ENCODE results near the gene TULP4.

- TF ChIP-seq CTCF (conservative IDR thresholded peaks at IDR 0.05 in 1 of 2, IDR thresholded peaks at IDR 0.05 in 1 of 2; ENCODE audit: low read depth in 1 of 2, low read length in 2 of 2) (no peak), EZH2 (IDR thresholded peaks at IDR 0.05; ENCODE audit: low read length, missing control alignments) (no peak)
Measured at GRCh38 chr6:158338311-158339112, 26.2 kb downstream of the TULP4 start.

Data from fibroblast of lung (primary cell).